Measurements from ENCODE around the gene ADAMTS8. TPM values are rescaled to one million over a fixed set of nuclear protein-coding genes. Genes with fewer than 3 reads are reported as not detected.

The ADAMTS8 gene
- total RNA-seq, 1 experiment from 2014 or later = 0.15 TPM

DNA sequence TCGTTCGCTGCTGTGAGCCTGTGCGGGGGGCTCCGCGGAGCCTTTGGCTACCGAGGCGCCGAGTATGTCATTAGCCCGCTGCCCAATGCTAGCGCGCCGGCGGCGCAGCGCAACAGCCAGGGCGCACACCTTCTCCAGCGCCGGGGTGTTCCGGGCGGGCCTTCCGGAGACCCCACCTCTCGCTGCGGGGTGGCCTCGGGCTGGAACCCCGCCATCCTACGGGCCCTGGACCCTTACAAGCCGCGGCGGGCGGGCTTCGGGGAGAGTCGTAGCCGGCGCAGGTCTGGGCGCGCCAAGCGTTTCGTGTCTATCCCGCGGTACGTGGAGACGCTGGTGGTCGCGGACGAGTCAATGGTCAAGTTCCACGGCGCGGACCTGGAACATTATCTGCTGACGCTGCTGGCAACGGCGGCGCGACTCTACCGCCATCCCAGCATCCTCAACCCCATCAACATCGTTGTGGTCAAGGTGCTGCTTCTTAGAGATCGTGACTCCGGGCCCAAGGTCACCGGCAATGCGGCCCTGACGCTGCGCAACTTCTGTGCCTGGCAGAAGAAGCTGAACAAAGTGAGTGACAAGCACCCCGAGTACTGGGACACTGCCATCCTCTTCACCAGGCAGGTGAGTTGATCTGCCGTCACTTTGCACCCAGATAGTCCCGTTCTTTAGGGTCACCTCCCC, 21.0 kb upstream of the ADAMTS8 start:
- intact Hi-C loops (cut with micrococcal nuclease; ENCODE audit: unreplicated experiment) (loop anchor here (5.0 kb wide), 1 partner anchor 188 kb away; no protein-coding TSS in a partner anchor), in situ Hi-C loops (cut with HindIII; ENCODE audit: low pct_unique_long_range_greater_than_20kb, low sequenced_read_pairs) (no loop called here)
- H3K4me3 ChIP-seq (ENCODE audit: low read depth in 2 of 2, low read length in 2 of 2) = peak overlapping the region; percentile 73 to 89
- ChIA-PET CTCF (no interaction called here), POLR2A (no interaction called here)
- no peak for TF ChIP-seq SIN3A (IDR thresholded peaks at IDR 0.05; ENCODE audit: borderline replicate concordance, insufficient read depth, low read depth, low read length)
- TF ChIP-seq POLR2AphosphoS5 (IDR thresholded peaks at IDR 0.05; ENCODE audit: low read depth, low read length) = no peak
- TF ChIP-seq TCF7L2 (IDR thresholded peaks at IDR 0.05; ENCODE audit: low read depth, low read length) = no peak
- TF ChIP-seq, protein P1, sequence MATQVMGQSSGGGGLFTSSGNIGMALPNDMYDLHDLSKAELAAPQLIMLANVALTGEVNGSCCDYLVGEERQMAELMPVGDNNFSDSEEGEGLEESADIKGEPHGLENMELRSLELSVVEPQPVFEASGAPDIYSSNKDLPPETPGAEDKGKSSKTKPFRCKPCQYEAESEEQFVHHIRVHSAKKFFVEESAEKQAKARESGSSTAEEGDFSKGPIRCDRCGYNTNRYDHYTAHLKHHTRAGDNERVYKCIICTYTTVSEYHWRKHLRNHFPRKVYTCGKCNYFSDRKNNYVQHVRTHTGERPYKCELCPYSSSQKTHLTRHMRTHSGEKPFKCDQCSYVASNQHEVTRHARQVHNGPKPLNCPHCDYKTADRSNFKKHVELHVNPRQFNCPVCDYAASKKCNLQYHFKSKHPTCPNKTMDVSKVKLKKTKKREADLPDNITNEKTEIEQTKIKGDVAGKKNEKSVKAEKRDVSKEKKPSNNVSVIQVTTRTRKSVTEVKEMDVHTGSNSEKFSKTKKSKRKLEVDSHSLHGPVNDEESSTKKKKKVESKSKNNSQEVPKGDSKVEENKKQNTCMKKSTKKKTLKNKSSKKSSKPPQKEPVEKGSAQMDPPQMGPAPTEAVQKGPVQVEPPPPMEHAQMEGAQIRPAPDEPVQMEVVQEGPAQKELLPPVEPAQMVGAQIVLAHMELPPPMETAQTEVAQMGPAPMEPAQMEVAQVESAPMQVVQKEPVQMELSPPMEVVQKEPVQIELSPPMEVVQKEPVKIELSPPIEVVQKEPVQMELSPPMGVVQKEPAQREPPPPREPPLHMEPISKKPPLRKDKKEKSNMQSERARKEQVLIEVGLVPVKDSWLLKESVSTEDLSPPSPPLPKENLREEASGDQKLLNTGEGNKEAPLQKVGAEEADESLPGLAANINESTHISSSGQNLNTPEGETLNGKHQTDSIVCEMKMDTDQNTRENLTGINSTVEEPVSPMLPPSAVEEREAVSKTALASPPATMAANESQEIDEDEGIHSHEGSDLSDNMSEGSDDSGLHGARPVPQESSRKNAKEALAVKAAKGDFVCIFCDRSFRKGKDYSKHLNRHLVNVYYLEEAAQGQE (IDR thresholded peaks at IDR 0.05; ENCODE audit: insufficient read depth in 1 of 2, low read depth in 2 of 2, low read length in 1 of 2) = no peak
- TF ChIP-seq, protein P2, sequence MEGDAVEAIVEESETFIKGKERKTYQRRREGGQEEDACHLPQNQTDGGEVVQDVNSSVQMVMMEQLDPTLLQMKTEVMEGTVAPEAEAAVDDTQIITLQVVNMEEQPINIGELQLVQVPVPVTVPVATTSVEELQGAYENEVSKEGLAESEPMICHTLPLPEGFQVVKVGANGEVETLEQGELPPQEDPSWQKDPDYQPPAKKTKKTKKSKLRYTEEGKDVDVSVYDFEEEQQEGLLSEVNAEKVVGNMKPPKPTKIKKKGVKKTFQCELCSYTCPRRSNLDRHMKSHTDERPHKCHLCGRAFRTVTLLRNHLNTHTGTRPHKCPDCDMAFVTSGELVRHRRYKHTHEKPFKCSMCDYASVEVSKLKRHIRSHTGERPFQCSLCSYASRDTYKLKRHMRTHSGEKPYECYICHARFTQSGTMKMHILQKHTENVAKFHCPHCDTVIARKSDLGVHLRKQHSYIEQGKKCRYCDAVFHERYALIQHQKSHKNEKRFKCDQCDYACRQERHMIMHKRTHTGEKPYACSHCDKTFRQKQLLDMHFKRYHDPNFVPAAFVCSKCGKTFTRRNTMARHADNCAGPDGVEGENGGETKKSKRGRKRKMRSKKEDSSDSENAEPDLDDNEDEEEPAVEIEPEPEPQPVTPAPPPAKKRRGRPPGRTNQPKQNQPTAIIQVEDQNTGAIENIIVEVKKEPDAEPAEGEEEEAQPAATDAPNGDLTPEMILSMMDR (IDR thresholded peaks at IDR 0.05) = no peak
- H3K27ac ChIP-seq (ENCODE audit: low read length) = peak overlapping the region; percentile 67
- H3K36me3 ChIP-seq (ENCODE audit: control insufficient read depth, insufficient read depth, low read length) = no peaks in the 10 kb centered on the region
- H3K4me1 ChIP-seq (ENCODE audit: control insufficient read depth, insufficient read depth, low read length) = peaks cover 16% of the 10 kb centered on the region
- DNase-seq (ENCODE audit: low read depth, low spot score) = no peak
- peak; percentile 11; the same call in 1 of the 2 replicates for ATAC-seq
- H3K27me3 ChIP-seq (ENCODE audit: control insufficient read depth, insufficient read depth, low read length) = no peaks in the 10 kb centered on the region
- H3K9me3 ChIP-seq (ENCODE audit: control insufficient read depth, insufficient read depth, low read depth, low read length) = no peaks in the 10 kb centered on the region
- BruUV-seq (replicated peaks) = no TSS peak

DNA sequence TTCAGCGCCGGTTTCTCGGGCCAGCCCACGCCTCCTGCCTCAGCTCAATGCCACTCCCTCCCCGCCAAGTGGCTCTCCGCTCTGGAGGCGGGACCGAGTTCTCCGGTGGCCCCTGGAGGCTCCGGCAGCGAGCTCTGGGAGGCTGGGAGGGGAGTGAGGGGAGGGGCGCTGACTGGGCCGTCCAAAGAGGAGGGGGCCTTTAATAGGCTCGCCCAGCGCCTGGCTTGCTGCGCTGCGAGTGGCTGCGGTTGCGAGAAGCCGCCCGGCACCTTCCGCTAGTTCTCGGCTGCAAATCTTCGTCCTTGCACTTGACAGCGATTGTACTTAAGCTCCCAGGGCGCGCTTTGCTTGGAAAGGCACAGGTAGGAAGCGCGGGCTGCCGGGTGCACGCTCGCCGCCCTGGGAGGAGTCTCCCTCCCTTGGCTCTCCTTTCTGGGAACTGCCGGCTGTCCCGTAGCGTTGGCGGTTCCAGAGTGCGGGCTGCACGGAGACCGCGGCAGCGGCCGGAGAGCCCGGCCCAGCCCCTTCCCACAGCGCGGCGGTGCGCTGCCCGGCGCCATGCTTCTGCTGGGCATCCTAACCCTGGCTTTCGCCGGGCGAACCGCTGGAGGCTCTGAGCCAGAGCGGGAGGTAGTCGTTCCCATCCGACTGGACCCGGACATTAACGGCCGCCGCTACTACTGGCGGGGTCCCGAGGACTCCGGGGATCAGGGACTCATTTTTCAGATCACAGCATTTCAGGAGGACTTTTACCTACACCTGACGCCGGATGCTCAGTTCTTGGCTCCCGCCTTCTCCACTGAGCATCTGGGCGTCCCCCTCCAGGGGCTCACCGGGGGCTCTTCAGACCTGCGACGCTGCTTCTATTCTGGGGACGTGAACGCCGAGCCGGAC, 20.3 kb upstream of the ADAMTS8 start, which contains the start of gene ADAMTS15:
Gene ADAMTS15 (plus strand): TSS at position 230 of the 894 bp plus-strand sequence. CDS start 329 bp downstream, at position 559.
- ATAC-seq (peak; percentile 95), DNase-seq (ENCODE audit: low read depth, low spot score) (no peak)
- Histone ChIP-seq H3K27me3 (ENCODE audit: control insufficient read depth, insufficient read depth, low read length) (no peaks in the 10 kb centered on the region), H3K4me3 (ENCODE audit: low read depth in 2 of 2, low read length in 2 of 2) (peak within 1 kb of the TSS; percentile 73 to 89), H3K9me3 (ENCODE audit: control insufficient read depth, insufficient read depth, low read depth, low read length) (no peaks in the 10 kb centered on the region), H3K36me3 (ENCODE audit: control insufficient read depth, insufficient read depth, low read length) (no peaks in the 10 kb centered on the region), H3K4me1 (ENCODE audit: control insufficient read depth, insufficient read depth, low read length) (peaks cover 16% of the 10 kb centered on the region), H3K27ac (ENCODE audit: low read length) (peak within 1 kb of the TSS; percentile 67)
- ChIA-PET CTCF (interaction anchor here (0.6 to 0.7 kb wide), 2 partner anchors 239 to 435 kb away, joined by 3 to 7 read pairs; no protein-coding TSS in a partner anchor), POLR2A (interaction anchor here (0.6 kb wide), 1 partner anchor 148 kb away, joined by 3 read pairs; no protein-coding TSS in a partner anchor)
- TF ChIP-seq, protein P1 (IDR thresholded peaks at IDR 0.05; ENCODE audit: insufficient read depth in 1 of 2, low read depth in 2 of 2, low read length in 1 of 2) = no peak
- TF ChIP-seq, protein P2 (IDR thresholded peaks at IDR 0.05) = no peak
- peak; percentile 51; the same call in 1 of the 2 replicates for TF ChIP-seq SIN3A (IDR thresholded peaks at IDR 0.05; ENCODE audit: borderline replicate concordance, insufficient read depth, low read depth, low read length)
- no peak for TF ChIP-seq TCF7L2 (IDR thresholded peaks at IDR 0.05; ENCODE audit: low read depth, low read length)
- TF ChIP-seq POLR2AphosphoS5 (IDR thresholded peaks at IDR 0.05; ENCODE audit: low read depth, low read length) = peak; percentile 82
- TSS peak; percentile 77 for BruUV-seq (replicated peaks)
- intact Hi-C loops (cut with micrococcal nuclease; ENCODE audit: unreplicated experiment) = loop anchor here (5.0 kb wide), 1 partner anchor 189 kb away; no protein-coding TSS in a partner anchor
- in situ Hi-C loops (cut with HindIII; ENCODE audit: low pct_unique_long_range_greater_than_20kb, low sequenced_read_pairs) = no loop called here
